GM12878 (cell line): ENCODE results near the gene ACYP1. TPM values are rescaled to one million over a fixed set of nuclear protein-coding genes. Genes with fewer than 3 reads are reported as not detected.

Experiments used
- ATAC-seq: fragments of 200-7000 bp; cut with Tn5 transposase; 3 replicates; pipeline ENCODE4 v1.9.1; 2020; ENCODE audit warnings: mild to moderate bottlenecking, moderate library complexity
- BruUV-seq: library from RNA; stranded (reverse); fragments of 400-500 nt; replicated peaks from 2 replicates; lab custom pipeline; 2021; lab: Mats Ljungman, UMichigan
- CTCF ChIA-PET: fragments of 300-600 bp; sonication (Branson Sonifier 250); formaldehyde crosslinking; extraction: SDS; loops from one replicate; lab custom pipeline; 2021; ENCODE audit warnings: inconsistent platforms; lab: Yijun Ruan, JAX
- POLR2A ChIA-PET: fragments of 350-600 bp; formaldehyde crosslinking; extraction: SDS; loops from one replicate; lab custom pipeline; 2021; ENCODE audit warnings: inconsistent platforms; lab: Charles Lee
- RAD21 ChIA-PET: fragments of 300-600 bp; sonication (Branson Sonifier 250); formaldehyde crosslinking; loops from one replicate; lab custom pipeline; 2023; ENCODE audit warnings: antibody characterized with exemption; ENCODE audit not compliant: unreplicated experiment; lab: Charles Lee
- SMC1A ChIA-PET: fragments of 300-600 bp; sonication (Branson Sonifier 250); formaldehyde crosslinking; loops from one replicate; lab custom pipeline; 2023; ENCODE audit not compliant: unreplicated experiment, uncharacterized antibody; lab: Charles Lee
- DNase-seq: peaks from one replicate; pipeline ENCODE4 v3.0.0-alpha.2; 2011; ENCODE audit warnings: low read depth, low spot score
- FAIRE-seq: peaks from 3 replicates; lab custom pipeline; 2011; peaks lifted over from hg19 to GRCh38; lab: Jason Lieb, UNC
- H2AFZ ChIP-seq: 2 replicates; pipeline ENCODE4 v1.6.0; 2011; ENCODE audit warnings: low read depth, low read length, control low read depth; ENCODE audit not compliant: control insufficient read depth
- H3K27ac ChIP-seq: 2 replicates; pipeline ENCODE4 v1.5.1; 2011; ENCODE audit warnings: control low read depth; ENCODE audit not compliant: control insufficient read depth, insufficient read depth
- H3K27me3 ChIP-seq, 2 experiments: replicated peaks in 1 of 2; 2 replicates each; pipeline versions ENCODE4 v1.6.0 to v1.6.1; 2011; ENCODE audit warnings: low read length in 1 of 2; ENCODE audit not compliant: control insufficient read depth in 2 of 2, insufficient read depth in 2 of 2
- H3K36me3 ChIP-seq, 2 experiments: 2 replicates each; pipeline ENCODE4 v1.5.1; 2011; ENCODE audit warnings: low read length in 1 of 2; ENCODE audit not compliant: control insufficient read depth in 2 of 2, insufficient read depth in 2 of 2
- H3K4me1 ChIP-seq: 2 replicates; pipeline ENCODE4 v1.6.1; 2011; ENCODE audit warnings: mild to moderate bottlenecking, low read length, moderate library complexity, mixed read lengths; ENCODE audit not compliant: control insufficient read depth, insufficient read depth
- H3K4me2 ChIP-seq: 2 replicates; pipeline ENCODE4 v1.6.0; 2011; ENCODE audit warnings: control low read depth; ENCODE audit not compliant: control insufficient read depth, insufficient read depth
- H3K4me3 ChIP-seq: fragments of 200-600 bp; sonication (generic); 2 replicates; pipeline ENCODE4 v1.5.1; 2016
- H3K79me2 ChIP-seq: 2 replicates; pipeline ENCODE4 v1.6.0; 2011; ENCODE audit warnings: low read length; ENCODE audit not compliant: control insufficient read depth, insufficient read depth
- H3K9ac ChIP-seq: 2 replicates; pipeline ENCODE4 v1.8.0; 2011; ENCODE audit warnings: low read length, control low read depth, mixed read lengths; ENCODE audit not compliant: control insufficient read depth, insufficient read depth
- H3K9me3 ChIP-seq: replicated peaks from 3 replicates; pipeline ENCODE4 v1.5.1; 2011; ENCODE audit warnings: mild to moderate bottlenecking, low read length; ENCODE audit not compliant: control insufficient read depth, insufficient read depth
- H4K20me1 ChIP-seq: 2 replicates; pipeline ENCODE4 v1.6.0; 2011; ENCODE audit not compliant: control insufficient read depth, insufficient read depth
- BACH1 ChIP-seq: fragments of 450-650 bp; IDR thresholded peaks from 2 replicates; pipeline ENCODE4 v1.6.1; 2017; ENCODE audit warnings: mild to moderate bottlenecking, borderline replicate concordance
- BCL11A ChIP-seq: IDR thresholded peaks from 2 replicates; pipeline ENCODE4 v1.6.1; 2011; ENCODE audit warnings: low read depth, low read length
- CHD1 ChIP-seq: IDR thresholded peaks from 2 replicates; pipeline ENCODE4 v1.6.1; 2012; ENCODE audit warnings: low read depth, low read length, improper control_type of control experiment
- E4F1 ChIP-seq: fragments of 450-650 bp; IDR thresholded peaks from 2 replicates; pipeline ENCODE4 v1.6.1; 2018; ENCODE audit warnings: borderline replicate concordance, mild to moderate bottlenecking; ENCODE audit not compliant: partially characterized antibody
- ELK1 ChIP-seq: IDR thresholded peaks from 2 replicates; pipeline ENCODE4 v1.6.1; 2012; ENCODE audit warnings: low read depth, low read length, improper control_type of control experiment
- EZH2 ChIP-seq: IDR thresholded peaks from 2 replicates; pipeline ENCODE4 v1.6.1; 2012; ENCODE audit warnings: low read depth, mild to moderate bottlenecking, control low read depth, inconsistent platforms, low read length, borderline replicate concordance; ENCODE audit not compliant: control insufficient read depth
- HDAC6 ChIP-seq: fragments of 200-600 bp; sonication (generic); IDR thresholded peaks from one replicate; pipeline ENCODE4 v1.8.0; 2017; ENCODE audit warnings: antibody characterized with exemption; ENCODE audit not compliant: unreplicated experiment
- JUNB ChIP-seq: IDR thresholded peaks from 2 replicates; pipeline ENCODE4 v1.6.1; 2016; ENCODE audit warnings: antibody characterized with exemption, mild to moderate bottlenecking
- KAT2A ChIP-seq: conservative IDR thresholded peaks from 2 replicates; pipeline ENCODE4 v1.6.1; 2011; ENCODE audit warnings: low read depth, low read length; ENCODE audit not compliant: control insufficient read depth
- MYC ChIP-seq: IDR thresholded peaks from 2 replicates; pipeline ENCODE4 v1.6.1; 2011; ENCODE audit warnings: mild to moderate bottlenecking, low read length, moderate library complexity, inconsistent platforms; ENCODE audit not compliant: insufficient read depth, insufficient replicate concordance, insufficient read length, severe bottlenecking
- PBX3 ChIP-seq: IDR thresholded peaks from 2 replicates; pipeline ENCODE4 v1.6.1; 2011; ENCODE audit warnings: mild to moderate bottlenecking, low read depth, low read length, moderate library complexity; ENCODE audit not compliant: insufficient replicate concordance
- POLR2A ChIP-seq: IDR thresholded peaks from 2 replicates; pipeline ENCODE4 v1.6.1; 2011; ENCODE audit warnings: low read depth, mild to moderate bottlenecking, low read length
- SMARCA5 ChIP-seq: fragments of 450-650 bp; IDR thresholded peaks from 2 replicates; pipeline ENCODE4 v1.6.1; 2017; ENCODE audit warnings: mild to moderate bottlenecking
- SRF ChIP-seq, 2 experiments: IDR thresholded peaks; 2 replicates each; pipeline ENCODE4 v1.6.1; 2011; ENCODE audit warnings: low read depth in 2 of 2, low read length in 2 of 2, mild to moderate bottlenecking in 1 of 2, moderate library complexity in 1 of 2
- ZBTB11 ChIP-seq: fragments of 450-650 bp; formaldehyde crosslinking; IDR thresholded peaks from 2 replicates; pipeline ENCODE4 v1.5.0; 2022; ENCODE audit warnings: mild to moderate bottlenecking, missing genetic modification characterization
- ZNF217 ChIP-seq: fragments of 450-650 bp; IDR thresholded peaks from 2 replicates; pipeline ENCODE4 v1.6.1; 2017; ENCODE audit warnings: antibody characterized with exemption, mild to moderate bottlenecking
- ZNF384 ChIP-seq: IDR thresholded peaks from 2 replicates; pipeline ENCODE4 v1.6.1; 2012; ENCODE audit warnings: low read depth, mild to moderate bottlenecking, low read length, improper control_type of control experiment, borderline replicate concordance
- in situ Hi-C: fragments of 300-500 bp; cut with MboI; formaldehyde crosslinking; loops from 9 replicates; pipeline ENCODE4 v1.14.3; 2018; ENCODE audit warnings: mixed read lengths
- intact Hi-C: fragments of 100-400 bp; cut with micrococcal nuclease; formaldehyde crosslinking; loops from one replicate; pipeline ENCODE4 v1.14.2; 2022; ENCODE audit not compliant: unreplicated experiment
- polyA plus RNA-seq, 11 experiments: library from polyadenylated mRNA; depleted of rRNA in 4 of 11; unstranded in 6 of 11; stranded (reverse) in 5 of 11; fragments of >200 nt; fragmentation: Nextera tagmentation in 4 of 11; fragmentation: Illumina TruSeq in 1 of 11; extraction: Ambion mirVana in 4 of 11; extraction: Trizol in 1 of 11; gene quantifications; 1 replicate in 1 of 11; 2 replicates in 10 of 11; pipeline versions ENCODE4 v1.2.1 to v1.2.3, GENCODE V29; 2011 to 2016; ENCODE audit warnings: inconsistent platforms in 2 of 11, missing spikeins in 2 of 11, low read depth in 1 of 11
- total RNA-seq, 4 experiments: library from RNA; depleted of rRNA in 3 of 4; stranded (reverse); fragments of >200 nt in 3 of 4; fragmentation: Illumina TruSeq in 1 of 4; extraction: Trizol in 1 of 4; gene quantifications; 2 replicates each; pipeline versions ENCODE4 v1.2.1 to v1.2.3, GENCODE V29; 2013 to 2021

ACYP1 gene
- total and polyA plus RNA-seq, 10 of the 15 experiments (the other 5 are each of a cell fraction or from before 2014, with no cell fraction given), result 18.2 to 52.6 (median 43.5) TPM

- ATAC-seq (no peak), FAIRE-seq (no peak), DNase-seq (no peak)
- no peak overlapping the region for H3K4me2 ChIP-seq
- CTCF ChIA-PET, result interaction anchor here (1.9 kb wide), 1 partner anchor 10 kb away, joined by 6 read pairs; no protein-coding TSS in a partner anchor
- H3K27ac ChIP-seq, result no peak overlapping the region
- SMC1A ChIA-PET, result interaction anchor here (1.0 kb wide), 1 partner anchor 154 kb away, joined by 4 read pairs; no protein-coding TSS in a partner anchor
- H2AFZ ChIP-seq, result no peak overlapping the region
- POLR2A ChIA-PET, result no interaction called here
- H3K9me3 ChIP-seq, result no peaks in the 10 kb centered on the region
- peaks cover 0 to 10% of the 10 kb centered on the region in 2 experiments; a peak in 3 of 4 replicates for H3K36me3 ChIP-seq
- no peaks in the 10 kb centered on the region for H3K79me2 ChIP-seq
- BruUV-seq, result no TSS peak
- no peaks in the 10 kb centered on the region for H3K27me3 ChIP-seq
- no peak overlapping the region for H3K9ac ChIP-seq
- H3K4me3 ChIP-seq, result no peak overlapping the region
- H4K20me1 ChIP-seq, result no peaks in the 10 kb centered on the region; the same call in 1 of the 2 replicates
- in situ Hi-C loops, result no loop called here
- no peaks in the 10 kb centered on the region for H3K4me1 ChIP-seq
- intact Hi-C loops, result no loop called here
- RAD21 ChIA-PET, result no interaction called here
- TF ChIP-seq SRF (IDR thresholded peaks at IDR 0.05; ENCODE audit: low read depth in 2 of 2, low read length in 2 of 2) (no peak), E4F1 (no peak), POLR2A (no peak), ZNF217 (no peak), BCL11A (no peak), HDAC6 (no peak), KAT2A (no peak), CHD1 (no peak), MYC (no peak), EZH2 (no peak), ZNF384 (no peak), ZBTB11 (no peak), ELK1 (no peak), SMARCA5 (no peak), JUNB (no peak), PBX3 (no peak), BACH1 (no peak)
Observed at GRCh38 chr14:75098212-75098611, 34.4 kb upstream of the ACYP1 start.
